Neural progenitor cell (in vitro differentiated cells): ENCODE data around the gene ANO4.

Source experiments
- EZH2 ChIP-seq: fragments of 200-600 bp; sonication (generic); IDR thresholded peaks from 2 replicates; pipeline ENCODE4 v1.6.1; 2017; ENCODE audit warnings: antibody characterized with exemption, mild to moderate bottlenecking, moderate library complexity
- EZH2phosphoT487 ChIP-seq: fragments of 200-600 bp; sonication (generic); IDR thresholded peaks from 2 replicates; pipeline ENCODE4 v1.6.1; 2017; ENCODE audit warnings: antibody characterized with exemption
- TF ChIP-seq, protein P1 (sequence below): fragments of 200-600 bp; sonication (generic); IDR thresholded peaks from 2 replicates; pipeline ENCODE4 v1.5.1; 2017; ENCODE audit warnings: antibody characterized with exemption, mild to moderate bottlenecking

DNA sequence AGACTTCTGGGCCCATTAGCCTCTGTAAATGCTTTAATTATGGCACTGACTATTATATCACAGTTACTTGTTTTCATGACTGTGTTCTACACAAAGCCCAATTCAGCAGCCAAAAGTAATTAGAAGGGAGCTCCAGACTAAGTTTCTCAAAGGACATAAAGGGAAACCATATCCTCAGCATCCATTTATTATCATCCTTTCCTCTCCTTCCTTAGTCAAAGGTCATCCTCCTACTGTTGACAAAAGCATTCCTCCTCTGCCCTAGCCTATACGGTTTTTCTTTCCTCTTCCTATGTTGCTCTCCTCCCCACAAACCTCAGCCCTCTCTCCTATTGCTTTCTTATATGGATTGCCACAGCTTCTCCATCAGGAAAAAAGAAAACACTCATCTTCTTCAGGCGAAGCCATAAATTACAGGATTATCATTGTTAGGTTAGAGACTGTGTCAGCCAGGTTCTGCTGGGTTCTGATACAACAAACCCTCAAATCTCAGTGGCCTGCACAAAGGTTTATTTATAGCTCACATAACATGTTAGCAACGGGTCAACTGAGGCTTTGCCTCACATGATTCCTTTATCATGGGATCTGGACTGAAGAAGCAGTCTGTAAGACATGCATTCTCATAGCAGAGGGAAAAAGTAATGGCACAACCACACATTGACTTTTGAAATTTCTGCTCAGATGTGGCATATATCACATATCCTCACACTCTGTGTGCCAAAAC lies 208.3 kb downstream of the ANO4 start:
- TF ChIP-seq, protein P1, sequence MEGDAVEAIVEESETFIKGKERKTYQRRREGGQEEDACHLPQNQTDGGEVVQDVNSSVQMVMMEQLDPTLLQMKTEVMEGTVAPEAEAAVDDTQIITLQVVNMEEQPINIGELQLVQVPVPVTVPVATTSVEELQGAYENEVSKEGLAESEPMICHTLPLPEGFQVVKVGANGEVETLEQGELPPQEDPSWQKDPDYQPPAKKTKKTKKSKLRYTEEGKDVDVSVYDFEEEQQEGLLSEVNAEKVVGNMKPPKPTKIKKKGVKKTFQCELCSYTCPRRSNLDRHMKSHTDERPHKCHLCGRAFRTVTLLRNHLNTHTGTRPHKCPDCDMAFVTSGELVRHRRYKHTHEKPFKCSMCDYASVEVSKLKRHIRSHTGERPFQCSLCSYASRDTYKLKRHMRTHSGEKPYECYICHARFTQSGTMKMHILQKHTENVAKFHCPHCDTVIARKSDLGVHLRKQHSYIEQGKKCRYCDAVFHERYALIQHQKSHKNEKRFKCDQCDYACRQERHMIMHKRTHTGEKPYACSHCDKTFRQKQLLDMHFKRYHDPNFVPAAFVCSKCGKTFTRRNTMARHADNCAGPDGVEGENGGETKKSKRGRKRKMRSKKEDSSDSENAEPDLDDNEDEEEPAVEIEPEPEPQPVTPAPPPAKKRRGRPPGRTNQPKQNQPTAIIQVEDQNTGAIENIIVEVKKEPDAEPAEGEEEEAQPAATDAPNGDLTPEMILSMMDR: no peak
- TF ChIP-seq EZH2phosphoT487: no peak
- TF ChIP-seq EZH2: no peak
